T-cell (primary cell): ENCODE data around the gene S100Z. TPM values are rescaled to one million over a fixed set of nuclear protein-coding genes. Genes with fewer than 3 reads are reported as not detected.
"Not testable (repeated sequence)": the region's sequence is repeated elsewhere in the genome, so short reads cannot be mapped to it uniquely, and the experiment has no call there.

Source experiments
- ATAC-seq, 4 experiments: fragments of 200-7000 bp in 3 of 4; fragments of 150-1000 bp in 1 of 4; cut with Tn5 transposase; replicated peaks in 1 of 4; 1 replicate in 3 of 4; 2 replicates in 1 of 4; pipeline ENCODE4 v1.10.0; 2021; ENCODE audit warnings: moderate library complexity in 3 of 4, mild to moderate bottlenecking in 2 of 4, moderate number of reproducible peaks in 1 of 4
- CTCF ChIA-PET, 2 donors: fragments of 300-600 bp; sonication (Branson Sonifier 250); formaldehyde crosslinking; loops; one replicate each; lab custom pipeline; 2022; ENCODE audit warnings: antibody characterized with exemption in 2 of 2; lab: Charles Lee
- POLR2A ChIA-PET, 2 donors: fragments of 300-600 bp; sonication (Branson Sonifier 250); formaldehyde crosslinking; loops; one replicate each; lab custom pipeline; 2022; ENCODE audit warnings: antibody characterized with exemption in 2 of 2; lab: Charles Lee
- DNase-seq, 35 experiments: peaks; one replicate each; pipeline versions ENCODE4 v3.0.0 to v3.0.0-alpha.2; 2013 to 2023
- H3K27ac ChIP-seq: one replicate; pipeline ENCODE4 v1.5.1; 2013; ENCODE audit warnings: low read length
- H3K27me3 ChIP-seq, 2 experiments: replicated peaks in 1 of 2; 1 replicate in 1 of 2; 2 replicates in 1 of 2; pipeline versions ENCODE4 v1.6.1 to v1.7.0; 2013; ENCODE audit warnings: low read length in 1 of 2, mixed read lengths in 1 of 2; ENCODE audit not compliant: control insufficient read depth in 2 of 2, insufficient read depth in 2 of 2; ENCODE audit errors: extremely low read depth in 1 of 2
- H3K36me3 ChIP-seq, 2 donors: 1 replicate in 1 of 2; 2 replicates in 1 of 2; pipeline versions ENCODE4 v1.6.1 to v1.7.0; 2013; ENCODE audit warnings: low read length in 1 of 2; ENCODE audit not compliant: control insufficient read depth in 2 of 2, insufficient read depth in 1 of 2; ENCODE audit errors: extremely low read depth in 1 of 2
- H3K4me1 ChIP-seq, 2 experiments: 1 replicate in 1 of 2; 2 replicates in 1 of 2; pipeline versions ENCODE4 v1.6.1 to v1.7.0; 2013; ENCODE audit warnings: low read length in 2 of 2, mixed read lengths in 1 of 2; ENCODE audit not compliant: insufficient read depth in 2 of 2, control insufficient read depth in 1 of 2; ENCODE audit errors: extremely low read depth in 1 of 2
- H3K4me3 ChIP-seq, 2 donors: 1 replicate in 1 of 2; 2 replicates in 1 of 2; pipeline versions ENCODE4 v1.5.1 to v1.7.0; 2013; ENCODE audit warnings: mild to moderate bottlenecking in 2 of 2, low read length in 1 of 2, moderate library complexity in 1 of 2; ENCODE audit not compliant: control insufficient read depth in 1 of 2; ENCODE audit errors: extremely low read depth in 1 of 2
- H3K9me3 ChIP-seq: 2 replicates; pipeline ENCODE4 v1.7.0; 2013
- H3K27ac Mint-ChIP-seq, 2 donors: one replicate each; pipeline ENCODE4 v1.8.0; 2020 to 2021; ENCODE audit warnings: mild to moderate bottlenecking in 2 of 2, mixed read lengths in 2 of 2
- H3K27me3 Mint-ChIP-seq, 2 donors: one replicate each; pipeline ENCODE4 v1.8.0; 2021 to 2022; ENCODE audit warnings: mixed read lengths in 2 of 2
- H3K36me3 Mint-ChIP-seq: one replicate; pipeline ENCODE4 v1.8.0; 2021; ENCODE audit warnings: mixed read lengths
- H3K4me1 Mint-ChIP-seq, 3 donors: one replicate each; pipeline ENCODE4 v1.8.0; 2020 to 2022; ENCODE audit warnings: mixed read lengths in 3 of 3, mild to moderate bottlenecking in 1 of 3
- H3K4me3 Mint-ChIP-seq, 3 donors: one replicate each; pipeline ENCODE4 v1.8.0; 2020 to 2022; ENCODE audit warnings: mild to moderate bottlenecking in 3 of 3, mixed read lengths in 3 of 3, moderate library complexity in 3 of 3
- H3K9me3 Mint-ChIP-seq, 3 donors: one replicate each; pipeline ENCODE4 v1.8.0; 2020 to 2022; ENCODE audit warnings: mixed read lengths in 3 of 3
- WGBS: methylation state at CpG from one replicate; pipeline ENCODE4 v1.1.5; 2013; ENCODE audit warnings: missing lambda C conversion rate; ENCODE audit not compliant: insufficient coverage; 5-methylcytosine and 5-hydroxymethylcytosine counted together
- total RNA-seq, 35 experiments: library from RNA in 6 of 35; stranded (reverse) in 6 of 35; fragments of 120-200 nt in 1 of 35; gene quantifications; one replicate each; pipeline versions ENCODE4 v1.2.1 to v1.2.4 and lab custom pipeline; 2013 to 2026

S100Z gene
- total RNA-seq, 5 donors from 2014 or later (not counting 1 experiment from before 2014, with no cell fraction given) = 0.32 to 1.1 (median 0.42) TPM; not detected in 1

- WGBS = no CpG with 5 or more reads among the region's 4 CpGs
- Mint-ChIP-seq H3K36me3 (peaks cover 6% of the 10 kb centered on the region), H3K4me1 (peaks cover 16 to 26% (median 21%) of the 10 kb centered on the region in 3 donors), H3K27me3 (peaks cover 11 to 15% of the 10 kb centered on the region in 2 donors), H3K4me3 (peak overlapping the region in 2 of 3 donors; percentile 4 to 84), H3K27ac (no peak overlapping the region), H3K9me3 (peaks cover 0 to 2% (median 0%) of the 10 kb centered on the region in 3 donors)
- ATAC-seq (no peak), DNase-seq (no peak)
- H3K27me3 ChIP-seq = peaks cover 0 to 29% of the 10 kb centered on the region in 2 experiments
- no peak overlapping the region for H3K4me3 ChIP-seq
- peaks cover 9 to 18% of the 10 kb centered on the region in 2 experiments for H3K4me1 ChIP-seq
- CTCF ChIA-PET = interaction anchor here in 1 of 2 donors (0.5 kb wide), 1 partner anchor 358 kb away, joined by 4 read pairs; no protein-coding TSS in a partner anchor
- H3K27ac ChIP-seq = no peak overlapping the region
- no peaks in the 10 kb centered on the region for H3K9me3 ChIP-seq
- POLR2A ChIA-PET = no interaction called here
- no peaks in the 10 kb centered on the region for H3K36me3 ChIP-seq
These were observed 28.7 kb upstream of the S100Z start for GRCh38 chr5:76821136-76821535.

GRCh38 chr5:76822105-76822731 is 27.6 kb upstream of the S100Z start:
- ATAC-seq, H3K9me3 Mint-ChIP-seq, DNase-seq, H3K4me3 Mint-ChIP-seq, H3K27ac Mint-ChIP-seq, H3K36me3 Mint-ChIP-seq, H3K4me3 ChIP-seq, CTCF ChIA-PET, POLR2A ChIA-PET, H3K9me3 ChIP-seq, H3K27ac ChIP-seq, H3K36me3 ChIP-seq: not testable (repeated sequence)
- WGBS = 50% methylated on average over 1 of the region's 7 CpGs
- peaks cover 9 to 18% of the 10 kb centered on the region in 2 experiments for H3K4me1 ChIP-seq
- peaks cover 0 to 26% of the 10 kb centered on the region in 2 experiments for H3K27me3 ChIP-seq
- peaks cover 11 to 15% of the 10 kb centered on the region in 2 donors for H3K27me3 Mint-ChIP-seq
- H3K4me1 Mint-ChIP-seq = peaks cover 16 to 26% (median 21%) of the 10 kb centered on the region in 3 donors

GRCh38 chr5:76826416-76826815 is 23.4 kb upstream of the S100Z start:
- H3K27me3 Mint-ChIP-seq, H3K36me3 ChIP-seq, H3K9me3 Mint-ChIP-seq, H3K27ac ChIP-seq, H3K27me3 ChIP-seq, H3K4me1 Mint-ChIP-seq, DNase-seq, H3K9me3 ChIP-seq, H3K4me3 ChIP-seq, ATAC-seq, H3K36me3 Mint-ChIP-seq, H3K4me1 ChIP-seq, H3K27ac Mint-ChIP-seq, H3K4me3 Mint-ChIP-seq, POLR2A ChIA-PET: not testable (repeated sequence)
- CTCF ChIA-PET = interaction anchor here in 1 of 2 donors (0.7 kb wide), 1 partner anchor 627 kb away, joined by 3 read pairs; no protein-coding TSS in a partner anchor

GRCh38 chr5:76831110-76831452 is 18.7 kb upstream of the S100Z start:
- Histone ChIP-seq H3K4me1 (no peaks in the 10 kb centered on the region), H3K9me3 (no peaks in the 10 kb centered on the region), H3K4me3 (no peak overlapping the region), H3K27me3 (no peaks in the 10 kb centered on the region), H3K27ac (no peak overlapping the region), H3K36me3 (no peaks in the 10 kb centered on the region)
- no peak for DNase-seq
- Mint-ChIP-seq H3K27me3 (no peaks in the 10 kb centered on the region), H3K27ac (no peak overlapping the region), H3K4me1 (no peaks in the 10 kb centered on the region), H3K4me3 (no peak overlapping the region), H3K9me3 (no peaks in the 10 kb centered on the region), H3K36me3 (peaks cover 16% of the 10 kb centered on the region)
- ChIA-PET POLR2A (interaction anchor here in 1 of 2 donors (0.6 kb wide), 1 partner anchor 1251 kb away, joined by 7 read pairs; no protein-coding TSS in a partner anchor), CTCF (no interaction called here)
- ATAC-seq = no peak
- WGBS = 0% methylated on average over 1 of the region's 2 CpGs

- no peaks in the 10 kb centered on the region for H3K9me3 Mint-ChIP-seq
- Histone ChIP-seq H3K9me3 (no peaks in the 10 kb centered on the region), H3K27ac (no peak overlapping the region), H3K27me3 (peaks cover 0 to 3% of the 10 kb centered on the region in 2 experiments), H3K4me1 (no peaks in the 10 kb centered on the region), H3K36me3 (no peaks in the 10 kb centered on the region), H3K4me3 (no peak overlapping the region)
- no peak overlapping the region for H3K27ac Mint-ChIP-seq
- no peaks in the 10 kb centered on the region for H3K4me1 Mint-ChIP-seq
- peaks cover 16% of the 10 kb centered on the region for H3K36me3 Mint-ChIP-seq
- no peak for DNase-seq
- WGBS = no CpG with 5 or more reads among the region's 2 CpGs
- ATAC-seq = no peak
- H3K27me3 Mint-ChIP-seq = no peaks in the 10 kb centered on the region
- no peak overlapping the region for H3K4me3 Mint-ChIP-seq
- POLR2A ChIA-PET = no interaction called here
- CTCF ChIA-PET = no interaction called here
These were observed 13.6 kb upstream of the S100Z start for GRCh38 chr5:76836181-76836580.

GRCh38 chr5:76836585-76836984 is 13.2 kb upstream of the S100Z start:
- Mint-ChIP-seq H3K27ac (no peak overlapping the region), H3K4me3 (no peak overlapping the region), H3K27me3 (peaks cover 0 to 2% of the 10 kb centered on the region in 2 donors), H3K36me3 (peaks cover 16% of the 10 kb centered on the region), H3K4me1 (no peaks in the 10 kb centered on the region), H3K9me3 (no peaks in the 10 kb centered on the region)
- CTCF ChIA-PET = no interaction called here
- H3K4me3 ChIP-seq = no peak overlapping the region
- POLR2A ChIA-PET = no interaction called here
- peaks cover 0 to 6% of the 10 kb centered on the region in 2 experiments for H3K27me3 ChIP-seq
- 100% methylated on average over 3 of the region's 4 CpGs for WGBS
- DNase-seq (no peak), ATAC-seq (no peak)
- H3K9me3 ChIP-seq = no peaks in the 10 kb centered on the region
- H3K4me1 ChIP-seq = no peaks in the 10 kb centered on the region
- no peaks in the 10 kb centered on the region for H3K36me3 ChIP-seq
- H3K27ac ChIP-seq = no peak overlapping the region
